ENCODE measurements around the gene SDC4. TPM values are rescaled to one million over a fixed set of nuclear protein-coding genes. Genes with fewer than 3 reads are reported as not detected.

SDC4 gene
- total and polyA plus RNA-seq, 9 of the 15 experiments (the other 6 are each of a cell fraction or from before 2014, with no cell fraction given): 2.1 to 10.7 (median 6.3) TPM

DNA sequence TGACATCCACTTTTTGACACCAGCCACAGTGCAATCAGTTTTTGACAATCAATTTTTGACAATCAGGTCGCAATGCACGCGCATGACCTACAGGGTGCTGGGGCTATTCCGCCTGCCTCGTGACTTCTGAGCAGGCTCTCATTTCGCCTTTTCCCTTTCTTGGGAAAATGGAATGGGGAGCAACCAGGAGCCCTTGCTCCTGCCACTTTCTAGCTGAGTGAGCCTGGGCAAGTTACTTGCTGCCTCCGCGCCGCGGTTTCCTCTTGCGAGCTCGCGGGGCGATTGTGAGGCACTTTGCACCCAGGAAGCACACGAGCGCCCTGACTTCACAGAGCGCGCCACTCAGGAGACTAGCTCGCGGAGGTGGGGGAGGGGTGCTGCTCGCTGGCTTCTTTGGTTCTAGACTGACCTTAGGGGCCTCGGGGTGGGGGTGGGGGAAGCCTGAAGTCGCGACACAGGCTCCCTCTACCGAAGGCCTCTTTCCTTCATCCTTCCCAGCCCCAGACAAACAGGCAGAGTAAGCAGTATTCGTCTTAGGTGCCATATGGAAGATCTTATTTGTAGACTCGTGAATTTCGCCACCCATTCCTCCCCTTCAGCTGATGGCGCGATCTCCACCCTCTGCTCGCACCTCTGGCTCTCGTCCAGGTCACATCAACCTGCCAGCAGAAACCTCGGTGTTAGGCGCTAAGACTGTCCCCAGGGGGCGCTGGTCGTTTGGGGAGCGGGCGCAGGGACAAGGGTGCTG lies 25.3 kb upstream of the SDC4 start (continued):
- TF ChIP-seq, protein P1, sequence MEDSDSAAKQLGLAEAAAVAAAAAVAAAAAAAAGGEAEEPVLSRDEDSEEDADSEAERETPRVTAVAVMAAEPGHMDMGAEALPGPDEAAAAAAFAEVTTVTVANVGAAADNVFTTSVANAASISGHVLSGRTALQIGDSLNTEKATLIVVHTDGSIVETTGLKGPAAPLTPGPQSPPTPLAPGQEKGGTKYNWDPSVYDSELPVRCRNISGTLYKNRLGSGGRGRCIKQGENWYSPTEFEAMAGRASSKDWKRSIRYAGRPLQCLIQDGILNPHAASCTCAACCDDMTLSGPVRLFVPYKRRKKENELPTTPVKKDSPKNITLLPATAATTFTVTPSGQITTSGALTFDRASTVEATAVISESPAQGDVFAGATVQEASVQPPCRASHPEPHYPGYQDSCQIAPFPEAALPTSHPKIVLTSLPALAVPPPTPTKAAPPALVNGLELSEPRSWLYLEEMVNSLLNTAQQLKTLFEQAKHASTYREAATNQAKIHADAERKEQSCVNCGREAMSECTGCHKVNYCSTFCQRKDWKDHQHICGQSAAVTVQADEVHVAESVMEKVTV (CRISPR knock-in tag; IDR thresholded peaks at IDR 0.05): peak; percentile 94
- TF ChIP-seq ARID2 (IDR thresholded peaks at IDR 0.05): 0 out of 2 replicates have a peak, but pooled peaks have one; percentile 52
- TF ChIP-seq, protein P2, sequence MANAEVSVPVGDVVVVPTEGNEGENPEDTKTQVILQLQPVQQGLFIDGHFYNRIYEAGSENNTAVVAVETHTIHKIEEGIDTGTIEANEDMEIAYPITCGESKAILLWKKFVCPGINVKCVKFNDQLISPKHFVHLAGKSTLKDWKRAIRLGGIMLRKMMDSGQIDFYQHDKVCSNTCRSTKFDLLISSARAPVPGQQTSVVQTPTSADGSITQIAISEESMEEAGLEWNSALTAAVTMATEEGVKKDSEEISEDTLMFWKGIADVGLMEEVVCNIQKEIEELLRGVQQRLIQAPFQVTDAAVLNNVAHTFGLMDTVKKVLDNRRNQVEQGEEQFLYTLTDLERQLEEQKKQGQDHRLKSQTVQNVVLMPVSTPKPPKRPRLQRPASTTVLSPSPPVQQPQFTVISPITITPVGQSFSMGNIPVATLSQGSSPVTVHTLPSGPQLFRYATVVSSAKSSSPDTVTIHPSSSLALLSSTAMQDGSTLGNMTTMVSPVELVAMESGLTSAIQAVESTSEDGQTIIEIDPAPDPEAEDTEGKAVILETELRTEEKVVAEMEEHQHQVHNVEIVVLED (CRISPR knock-in tag; IDR thresholded peaks at IDR 0.05): 0 out of 2 replicates have a peak, but pooled peaks have one; percentile 24
- no peak for TF ChIP-seq HMGN3 (IDR thresholded peaks at IDR 0.05; ENCODE audit: borderline replicate concordance, extremely low read depth, insufficient read length, low read depth, low read length)
- TF ChIP-seq SAFB2 (IDR thresholded peaks at IDR 0.05; ENCODE audit: borderline replicate concordance, low read depth, low read length, severe bottlenecking): no peak
- TF ChIP-seq ZNF24 (IDR thresholded peaks at IDR 0.05): 0 out of 2 replicates have a peak, but pooled peaks have one; percentile 12
- no peak for TF ChIP-seq ZNF785 (CRISPR knock-in tag; IDR thresholded peaks at IDR 0.05)
- TF ChIP-seq ZNF134 (CRISPR knock-in tag; conservative IDR thresholded peaks at IDR 0.05): 0 out of 2 replicates have a peak, but pooled peaks have one; percentile 29
- TF ChIP-seq ILF3 (IDR thresholded peaks at IDR 0.05; ENCODE audit: borderline replicate concordance): no peak
- no peak for TF ChIP-seq ZNF75A (CRISPR knock-in tag; IDR thresholded peaks at IDR 0.05)
- TF ChIP-seq CTBP1 (IDR thresholded peaks at IDR 0.05; ENCODE audit: borderline replicate concordance): peak; percentile 71; the same call in 1 of the 2 replicates
- TF ChIP-seq, protein P3, sequence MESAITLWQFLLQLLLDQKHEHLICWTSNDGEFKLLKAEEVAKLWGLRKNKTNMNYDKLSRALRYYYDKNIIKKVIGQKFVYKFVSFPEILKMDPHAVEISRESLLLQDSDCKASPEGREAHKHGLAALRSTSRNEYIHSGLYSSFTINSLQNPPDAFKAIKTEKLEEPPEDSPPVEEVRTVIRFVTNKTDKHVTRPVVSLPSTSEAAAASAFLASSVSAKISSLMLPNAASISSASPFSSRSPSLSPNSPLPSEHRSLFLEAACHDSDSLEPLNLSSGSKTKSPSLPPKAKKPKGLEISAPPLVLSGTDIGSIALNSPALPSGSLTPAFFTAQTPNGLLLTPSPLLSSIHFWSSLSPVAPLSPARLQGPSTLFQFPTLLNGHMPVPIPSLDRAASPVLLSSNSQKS (CRISPR knock-in tag; IDR thresholded peaks at IDR 0.05): peak; percentile 19; the same call in 1 of the 2 replicates
- no peak for TF ChIP-seq HOXB6 (CRISPR knock-in tag; IDR thresholded peaks at IDR 0.05; ENCODE audit: borderline replicate concordance)
- peak; percentile 46 for TF ChIP-seq TBP (optimal IDR thresholded peaks at IDR 0.05; ENCODE audit: low read depth, low read length)
- peak; percentile 52; the same call in 1 of the 2 replicates for TF ChIP-seq GABPB1 (CRISPR knock-in tag; IDR thresholded peaks at IDR 0.05)
- TF ChIP-seq RB1 (IDR thresholded peaks at IDR 0.05; ENCODE audit: low read depth): peak; percentile 82
- TF ChIP-seq SMC3 (conservative IDR thresholded peaks at IDR 0.05; ENCODE audit: insufficient read depth, low read depth, low read length): peak; percentile 89
- peak; percentile 30; the same call in 1 of the 2 replicates for TF ChIP-seq NBN (IDR thresholded peaks at IDR 0.05; ENCODE audit: low read depth)
- TF ChIP-seq, protein P4, sequence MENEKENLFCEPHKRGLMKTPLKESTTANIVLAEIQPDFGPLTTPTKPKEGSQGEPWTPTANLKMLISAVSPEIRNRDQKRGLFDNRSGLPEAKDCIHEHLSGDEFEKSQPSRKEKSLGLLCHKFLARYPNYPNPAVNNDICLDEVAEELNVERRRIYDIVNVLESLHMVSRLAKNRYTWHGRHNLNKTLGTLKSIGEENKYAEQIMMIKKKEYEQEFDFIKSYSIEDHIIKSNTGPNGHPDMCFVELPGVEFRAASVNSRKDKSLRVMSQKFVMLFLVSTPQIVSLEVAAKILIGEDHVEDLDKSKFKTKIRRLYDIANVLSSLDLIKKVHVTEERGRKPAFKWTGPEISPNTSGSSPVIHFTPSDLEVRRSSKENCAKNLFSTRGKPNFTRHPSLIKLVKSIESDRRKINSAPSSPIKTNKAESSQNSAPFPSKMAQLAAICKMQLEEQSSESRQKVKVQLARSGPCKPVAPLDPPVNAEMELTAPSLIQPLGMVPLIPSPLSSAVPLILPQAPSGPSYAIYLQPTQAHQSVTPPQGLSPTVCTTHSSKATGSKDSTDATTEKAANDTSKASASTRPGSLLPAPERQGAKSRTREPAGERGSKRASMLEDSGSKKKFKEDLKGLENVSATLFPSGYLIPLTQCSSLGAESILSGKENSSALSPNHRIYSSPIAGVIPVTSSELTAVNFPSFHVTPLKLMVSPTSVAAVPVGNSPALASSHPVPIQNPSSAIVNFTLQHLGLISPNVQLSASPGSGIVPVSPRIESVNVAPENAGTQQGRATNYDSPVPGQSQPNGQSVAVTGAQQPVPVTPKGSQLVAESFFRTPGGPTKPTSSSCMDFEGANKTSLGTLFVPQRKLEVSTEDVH (IDR thresholded peaks at IDR 0.05; ENCODE audit: low read depth, partially characterized antibody): peak; percentile 85

Measured in K562 (cell line).